Inflammatory macrophage treated with lipopolysaccharide for 1 hour (primary cell): ENCODE results near the gene SS18.

Experiments used
- DNase-seq, 2 donors: peaks; one replicate each; pipeline ENCODE4 v3.0.0-alpha.2; 2020 to 2022

The SS18 gene

DNA sequence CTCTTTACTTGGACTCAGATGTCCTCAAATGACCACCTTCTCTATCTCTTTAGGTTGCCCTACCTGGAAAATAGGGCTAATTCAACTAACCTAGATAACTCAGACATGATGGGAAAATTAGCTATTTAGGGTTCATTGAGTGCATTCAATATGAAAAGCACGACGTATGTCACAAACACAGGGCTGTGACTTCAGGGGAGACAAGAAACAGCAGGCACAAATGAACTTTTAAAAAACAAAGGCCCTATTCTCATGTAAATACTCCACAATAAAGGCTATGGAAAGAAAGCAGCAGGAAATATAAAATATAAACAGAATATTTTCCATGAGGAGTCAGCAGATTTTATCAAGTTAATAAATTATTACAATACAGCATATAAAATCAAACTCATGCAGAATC, 97.8 kb downstream of the SS18 start:
- DNase-seq, result no peak

- no peak for DNase-seq
These were observed 99.9 kb downstream of the SS18 start for GRCh38 chr18:25990473-25990872.

GRCh38 chr18:25985707-25986394, 104.6 kb downstream of the SS18 start:
- no peak for DNase-seq

GRCh38 chr18:25983730-25984129, 106.7 kb downstream of the SS18 start:
- DNase-seq, result no peak

DNA sequence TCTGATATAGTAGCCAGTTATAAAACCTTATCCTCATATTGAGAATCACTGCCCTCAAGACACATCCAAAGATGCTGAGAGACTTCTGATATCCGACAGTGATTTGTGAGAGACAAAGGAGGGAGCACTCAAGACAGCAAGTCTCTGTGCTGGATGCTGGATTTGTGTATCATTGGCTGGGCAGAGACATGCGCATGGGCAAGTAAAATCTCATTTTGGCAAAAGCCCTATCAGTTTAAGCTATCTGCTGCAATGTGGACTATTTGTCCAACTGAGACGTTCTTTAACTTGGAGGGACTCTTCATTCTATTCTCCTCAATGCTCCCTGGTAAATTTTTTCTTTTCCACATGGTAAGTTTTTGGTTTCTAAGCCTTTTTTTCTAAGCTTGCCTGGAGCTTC, 107.5 kb downstream of the SS18 start:
- DNase-seq, result no peak

GRCh38 chr18:25982153-25982552, 108.3 kb downstream of the SS18 start:
- DNase-seq, result no peak

- DNase-seq, result no peak
These were observed 110.9 kb downstream of the SS18 start for GRCh38 chr18:25979369-25980040.

DNA sequence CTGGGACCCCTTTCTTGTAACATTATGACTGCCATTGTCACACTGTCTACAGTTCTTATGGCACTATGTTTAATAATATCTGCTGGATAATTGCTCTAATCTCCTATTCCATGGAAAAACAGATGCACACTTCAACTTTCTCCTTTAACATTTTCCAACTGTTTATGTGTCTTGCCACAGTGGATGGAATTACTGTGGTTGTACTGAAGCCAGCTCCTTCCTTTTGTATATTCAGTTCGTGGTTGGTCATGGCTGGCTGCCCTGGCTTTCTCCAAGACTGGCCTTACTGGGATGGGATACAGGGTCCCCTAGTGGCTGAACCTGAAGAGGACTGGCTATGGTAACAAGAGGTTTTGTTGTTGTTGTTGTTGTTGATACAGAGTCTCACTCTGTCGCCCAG, 113.9 kb downstream of the SS18 start:
- DNase-seq, result no peak

DNA sequence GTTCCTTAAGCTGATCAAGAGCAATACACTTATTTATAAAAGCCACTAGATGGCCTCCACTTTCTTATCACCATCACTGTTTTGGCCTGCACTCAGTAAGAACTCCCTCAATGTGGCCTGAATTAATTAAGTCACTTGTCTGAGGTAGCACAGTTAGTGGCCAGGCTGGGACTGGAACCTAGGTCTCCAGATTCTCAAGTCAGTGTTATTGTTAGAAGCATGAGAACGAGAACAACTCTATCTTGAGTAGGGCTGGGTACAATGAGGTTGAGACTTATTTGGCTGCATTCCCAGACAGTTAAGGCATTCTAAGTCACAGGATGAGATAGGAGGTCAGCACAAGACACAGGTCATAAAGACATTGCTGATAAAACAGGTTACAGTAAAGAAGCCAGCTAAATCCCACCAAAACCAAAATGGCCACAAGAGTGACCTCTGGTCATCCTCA, 115.8 kb downstream of the SS18 start:
- no peak for DNase-seq
